WTC11 (cell line): ENCODE data around the gene SRCIN1. TPM values are rescaled to one million over a fixed set of nuclear protein-coding genes. Genes with fewer than 3 reads are reported as not detected.
A peak's percentile ranks its signal among the peaks of the same experiment; 100 is the strongest.
"Not testable (repeated sequence)": the region's sequence is repeated elsewhere in the genome, so short reads cannot be mapped to it uniquely, and the experiment has no call there.

Experiments
- ATAC-seq: fragments of 200-7000 bp; cut with Tn5 transposase; 2 replicates; pipeline ENCODE4 v1.10.0; 2021; ENCODE audit warnings: mild to moderate bottlenecking, moderate library complexity
- CTCF ChIA-PET: fragments of 300-600 bp; sonication (Branson Sonifier 250); formaldehyde crosslinking; loops from one replicate; lab custom pipeline; 2021; ENCODE audit warnings: antibody characterized with exemption; lab: Charles Lee
- POLR2A ChIA-PET: fragments of 350-600 bp; sonication (Branson Sonifier 250); formaldehyde crosslinking; loops from one replicate; lab custom pipeline; 2021; ENCODE audit warnings: antibody characterized with exemption; lab: Charles Lee
- DNase-seq: peaks from one replicate; pipeline ENCODE4 v3.0.0; 2021; ENCODE audit warnings: low spot score
- H3K27ac Mint-ChIP-seq: 2 replicates; pipeline ENCODE4 v1.8.0; 2021; ENCODE audit warnings: mixed read lengths
- H3K27me3 Mint-ChIP-seq: 2 replicates; pipeline ENCODE4 v1.8.0; 2021; ENCODE audit warnings: low read depth, mild to moderate bottlenecking, moderate library complexity, mixed read lengths
- H3K36me3 Mint-ChIP-seq: 2 replicates; pipeline ENCODE4 v1.8.0; 2021; ENCODE audit warnings: mixed read lengths
- H3K4me1 Mint-ChIP-seq: 2 replicates; pipeline ENCODE4 v1.8.0; 2022; ENCODE audit warnings: mixed read lengths
- H3K4me3 Mint-ChIP-seq: 2 replicates; pipeline ENCODE4 v1.8.0; 2021; ENCODE audit warnings: mild to moderate bottlenecking, moderate library complexity, mixed read lengths
- H3K9me3 Mint-ChIP-seq: 2 replicates; pipeline ENCODE4 v1.8.0; 2021; ENCODE audit warnings: mixed read lengths
- ATF6 ChIP-seq: sonication (generic); formaldehyde crosslinking; IDR thresholded peaks from 2 replicates; pipeline ENCODE4 v1.8.1; 2023; ENCODE audit warnings: mild to moderate bottlenecking, missing genetic modification reagents
- ELF4 ChIP-seq: sonication (generic); formaldehyde crosslinking; IDR thresholded peaks from 2 replicates; pipeline ENCODE4 v1.8.1; 2022; ENCODE audit warnings: low read depth, mild to moderate bottlenecking, moderate library complexity, missing genetic modification reagents
- EMX1 ChIP-seq: fragments of 250-450 bp; sonication (Bioruptor Pico); IDR thresholded peaks from 2 replicates; pipeline ENCODE4 v1.8.0; 2021; ENCODE audit warnings: mild to moderate bottlenecking
- ESRRA ChIP-seq: sonication (generic); formaldehyde crosslinking; IDR thresholded peaks from 2 replicates; pipeline ENCODE4 v1.8.1; 2022; ENCODE audit warnings: mild to moderate bottlenecking, missing genetic modification reagents, borderline replicate concordance
- ETV6 ChIP-seq: sonication (generic); formaldehyde crosslinking; IDR thresholded peaks from 2 replicates; pipeline ENCODE4 v1.8.1; 2022; ENCODE audit warnings: mild to moderate bottlenecking, missing genetic modification reagents
- FOXK1 ChIP-seq: sonication (generic); formaldehyde crosslinking; IDR thresholded peaks from 2 replicates; pipeline ENCODE4 v1.8.0; 2022; ENCODE audit warnings: mild to moderate bottlenecking, moderate library complexity, missing genetic modification reagents
- GABPB1 ChIP-seq: sonication (generic); formaldehyde crosslinking; IDR thresholded peaks from 2 replicates; pipeline ENCODE4 v1.8.1; 2023; ENCODE audit warnings: mild to moderate bottlenecking, missing genetic modification reagents
- MYBL2 ChIP-seq: sonication (generic); formaldehyde crosslinking; IDR thresholded peaks from 2 replicates; pipeline ENCODE4 v1.8.1; 2023; ENCODE audit warnings: mild to moderate bottlenecking, moderate library complexity, missing genetic modification reagents
- NFYB ChIP-seq: sonication (generic); formaldehyde crosslinking; conservative IDR thresholded peaks from 2 replicates; pipeline ENCODE4 v1.8.0; 2022; ENCODE audit warnings: low read depth, missing genetic modification reagents
- SMAD3 ChIP-seq: sonication (generic); formaldehyde crosslinking; IDR thresholded peaks from 2 replicates; pipeline ENCODE4 v1.8.0; 2022; ENCODE audit warnings: missing genetic modification reagents, mild to moderate bottlenecking, borderline replicate concordance
- SOX15 ChIP-seq: fragments of 250-450 bp; sonication (Bioruptor Pico); IDR thresholded peaks from 2 replicates; pipeline ENCODE4 v1.9.0; 2021; ENCODE audit warnings: mild to moderate bottlenecking
- SP1 ChIP-seq: sonication (generic); formaldehyde crosslinking; conservative IDR thresholded peaks from 2 replicates; pipeline ENCODE4 v1.8.1; 2022; ENCODE audit warnings: missing genetic modification reagents
- TEAD1 ChIP-seq: sonication (generic); formaldehyde crosslinking; IDR thresholded peaks from 2 replicates; pipeline ENCODE4 v1.8.0; 2022; ENCODE audit warnings: mild to moderate bottlenecking, missing genetic modification reagents
- ZMAT4 ChIP-seq: fragments of 250-450 bp; sonication (Bioruptor Pico); IDR thresholded peaks from 2 replicates; pipeline ENCODE4 v1.9.0; 2021; ENCODE audit warnings: mild to moderate bottlenecking
- ZNF121 ChIP-seq: sonication (generic); formaldehyde crosslinking; IDR thresholded peaks from 2 replicates; pipeline ENCODE4 v1.8.0; 2023; ENCODE audit warnings: missing genetic modification reagents
- ZNF232 ChIP-seq: sonication (generic); formaldehyde crosslinking; IDR thresholded peaks from 2 replicates; pipeline ENCODE4 v1.8.0; 2022; ENCODE audit warnings: mild to moderate bottlenecking, missing genetic modification reagents
- ZNF317 ChIP-seq: sonication (generic); formaldehyde crosslinking; IDR thresholded peaks from 2 replicates; pipeline ENCODE4 v1.8.1; 2023; ENCODE audit warnings: low read depth, mild to moderate bottlenecking, moderate library complexity, missing genetic modification reagents, borderline replicate concordance
- total RNA-seq: library from RNA; stranded (reverse); gene quantifications from 3 replicates; pipeline ENCODE4 v1.2.3, GENCODE V29; 2021
- TF ChIP-seq, protein P1 (sequence below): fragments of 250-450 bp; sonication (Bioruptor Pico); IDR thresholded peaks from 2 replicates; pipeline ENCODE4 v1.8.0; 2021; ENCODE audit warnings: mild to moderate bottlenecking

Gene SRCIN1
- total RNA-seq, 1 experiment from 2014 or later, result 17.3 TPM

DNA sequence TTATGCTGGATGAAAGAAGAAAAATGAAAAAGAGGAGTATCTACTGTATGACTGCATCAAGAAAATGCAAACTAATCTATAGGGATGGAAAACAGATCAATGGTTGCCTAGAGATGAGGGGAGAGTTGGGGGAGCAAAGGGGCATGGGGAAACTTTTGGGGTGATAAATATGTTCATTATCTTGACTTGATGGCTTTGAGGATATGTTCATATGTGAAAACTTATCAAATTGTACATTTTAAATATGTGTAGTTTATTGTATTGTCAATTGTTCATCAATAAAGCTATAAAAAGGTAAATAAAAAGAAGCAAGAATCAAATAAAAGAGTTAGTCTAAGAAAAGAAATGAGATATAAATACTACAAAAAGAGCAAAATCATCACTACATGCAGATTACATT lies 19.7 kb upstream of the SRCIN1 start:
- ATAC-seq (no peak), DNase-seq (no peak)
- ChIA-PET POLR2A (no interaction called here), CTCF (interaction anchor here (0.5 kb wide), 1 partner anchor 9 kb away, joined by 4 read pairs; no protein-coding TSS in a partner anchor)
- TF ChIP-seq ELF4 (CRISPR knock-in tag), result no peak
- Mint-ChIP-seq H3K9me3 (peaks cover 5% of the 10 kb centered on the region), H3K4me3 (no peak overlapping the region), H3K27ac (no peak overlapping the region), H3K27me3 (no peaks in the 10 kb centered on the region; the same call in 1 of the 2 replicates), H3K36me3 (peaks cover 6% of the 10 kb centered on the region), H3K4me1 (peaks cover 11% of the 10 kb centered on the region)

DNA sequence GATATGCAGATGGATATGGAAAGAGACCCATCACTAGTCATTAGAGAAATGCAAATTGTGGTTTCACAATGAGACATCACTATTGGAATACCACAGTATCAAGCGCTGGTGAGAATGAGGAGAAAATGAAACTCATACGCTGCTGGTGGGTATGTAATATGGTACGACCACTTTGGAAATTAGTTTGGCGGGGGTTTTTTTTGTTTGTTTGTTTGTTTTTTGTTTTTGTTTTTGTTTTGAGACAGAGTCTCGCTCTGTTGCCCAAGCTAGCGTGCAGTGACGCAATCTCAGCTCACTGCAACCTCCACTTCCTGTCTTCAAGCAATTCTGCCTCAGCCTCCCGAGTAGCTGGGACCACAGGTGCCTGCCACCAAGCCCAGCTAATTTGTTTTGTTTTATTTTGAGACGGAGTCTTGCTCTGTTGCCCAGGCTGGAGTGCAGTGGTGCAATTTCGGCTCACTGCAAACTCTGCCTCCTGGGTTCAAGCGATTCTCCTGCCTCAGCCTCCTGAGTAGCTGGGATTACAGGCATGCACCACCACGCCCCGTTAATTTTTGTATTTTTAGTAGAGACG lies 19.1 kb upstream of the SRCIN1 start:
- peak; percentile 87 for TF ChIP-seq ZNF121 (CRISPR knock-in tag)
- POLR2A ChIA-PET, H3K9me3 Mint-ChIP-seq, H3K36me3 Mint-ChIP-seq, H3K27me3 Mint-ChIP-seq, H3K27ac Mint-ChIP-seq, H3K4me3 Mint-ChIP-seq, ATAC-seq: not testable (repeated sequence)
- H3K4me1 Mint-ChIP-seq, result peaks cover 16% of the 10 kb centered on the region
- CTCF ChIA-PET, result interaction anchor here (0.7 to 1.0 kb wide), 3 partner anchors 17 to 38 kb away, joined by 3 to 4 read pairs (median 4); no protein-coding TSS in a partner anchor
- DNase-seq, result peak; percentile 1

DNA sequence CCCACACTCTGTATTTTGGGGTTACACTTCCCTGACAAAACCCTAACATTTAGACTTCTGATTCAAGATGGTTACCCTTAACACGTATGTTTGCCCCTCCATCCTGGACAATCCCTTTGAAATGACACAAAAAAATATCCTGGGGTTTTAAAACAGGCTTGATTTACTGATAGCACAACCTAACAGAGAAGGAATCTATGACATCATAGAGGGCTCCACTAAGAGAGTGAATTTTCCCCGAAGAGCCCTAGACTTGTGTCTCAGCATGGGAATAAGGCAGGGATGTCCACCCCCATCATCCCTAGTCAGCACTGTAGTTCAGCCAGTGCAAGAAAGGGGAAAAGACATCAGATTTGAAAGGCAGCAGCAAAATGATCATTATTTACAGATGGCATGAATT lies 15.8 kb upstream of the SRCIN1 start:
- ChIA-PET CTCF (no interaction called here), POLR2A (no interaction called here)
- H3K27me3 Mint-ChIP-seq, result peaks cover 5% of the 10 kb centered on the region
- DNase-seq (no peak), ATAC-seq (no peak)
- no peak overlapping the region for H3K4me3 Mint-ChIP-seq
- no peaks in the 10 kb centered on the region; the same call in 1 of the 2 replicates for H3K9me3 Mint-ChIP-seq
- TF ChIP-seq ETV6, result no peak
- no peak for TF ChIP-seq MYBL2 (CRISPR knock-in tag)
- H3K27ac Mint-ChIP-seq, result no peak overlapping the region
- no peaks in the 10 kb centered on the region for H3K36me3 Mint-ChIP-seq
- H3K4me1 Mint-ChIP-seq, result peaks cover 27% of the 10 kb centered on the region

- no peaks in the 10 kb centered on the region for H3K36me3 Mint-ChIP-seq
- ATAC-seq, result no peak
- ChIA-PET CTCF (interaction anchor here (1.0 to 1.4 kb wide), 6 partner anchors 13 to 197 kb away, joined by 3 to 9 read pairs (median 6); no protein-coding TSS in a partner anchor), POLR2A (no interaction called here)
- TF ChIP-seq TEAD1 (CRISPR knock-in tag), result no peak
- TF ChIP-seq FOXK1, result no peak
- TF ChIP-seq SOX15 (CRISPR knock-in tag), result no peak
- TF ChIP-seq ESRRA (CRISPR knock-in tag), result no peak
- TF ChIP-seq, protein P1, sequence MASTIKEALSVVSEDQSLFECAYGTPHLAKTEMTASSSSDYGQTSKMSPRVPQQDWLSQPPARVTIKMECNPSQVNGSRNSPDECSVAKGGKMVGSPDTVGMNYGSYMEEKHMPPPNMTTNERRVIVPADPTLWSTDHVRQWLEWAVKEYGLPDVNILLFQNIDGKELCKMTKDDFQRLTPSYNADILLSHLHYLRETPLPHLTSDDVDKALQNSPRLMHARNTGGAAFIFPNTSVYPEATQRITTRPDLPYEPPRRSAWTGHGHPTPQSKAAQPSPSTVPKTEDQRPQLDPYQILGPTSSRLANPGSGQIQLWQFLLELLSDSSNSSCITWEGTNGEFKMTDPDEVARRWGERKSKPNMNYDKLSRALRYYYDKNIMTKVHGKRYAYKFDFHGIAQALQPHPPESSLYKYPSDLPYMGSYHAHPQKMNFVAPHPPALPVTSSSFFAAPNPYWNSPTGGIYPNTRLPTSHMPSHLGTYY, result no peak
- peak; percentile 77 for TF ChIP-seq GABPB1 (CRISPR knock-in tag)
- peaks cover 5% of the 10 kb centered on the region for H3K27me3 Mint-ChIP-seq
- H3K4me3 Mint-ChIP-seq, result no peak overlapping the region
- peaks cover 34% of the 10 kb centered on the region for H3K4me1 Mint-ChIP-seq
- no peak overlapping the region for H3K27ac Mint-ChIP-seq
- DNase-seq, result peak; percentile 3
- H3K9me3 Mint-ChIP-seq, result no peaks in the 10 kb centered on the region; the same call in 1 of the 2 replicates
Observed at GRCh38 chr17:38620551-38621277, 15.0 kb upstream of the SRCIN1 start.

- ATAC-seq, result peak; percentile 78
- ChIA-PET POLR2A (no interaction called here), CTCF (interaction anchor here (1.0 to 1.4 kb wide), 6 partner anchors 13 to 196 kb away, joined by 3 to 9 read pairs (median 6); no protein-coding TSS in a partner anchor)
- H3K36me3 Mint-ChIP-seq, result no peaks in the 10 kb centered on the region
- H3K27me3 Mint-ChIP-seq, result peaks cover 5% of the 10 kb centered on the region
- H3K4me1 Mint-ChIP-seq, result peaks cover 34% of the 10 kb centered on the region
- TF ChIP-seq SP1 (no peak), ZNF232 (CRISPR knock-in tag) (no peak), ZMAT4 (CRISPR knock-in tag) (no peak), ZNF317 (no peak), SMAD3 (CRISPR knock-in tag) (no peak), ATF6 (CRISPR knock-in tag) (no peak), NFYB (CRISPR knock-in tag) (no peak), TEAD1 (CRISPR knock-in tag) (no peak), EMX1 (no peak)
- H3K4me3 Mint-ChIP-seq, result no peak overlapping the region
- peak; percentile 24 for DNase-seq
- H3K9me3 Mint-ChIP-seq, result no peaks in the 10 kb centered on the region; the same call in 1 of the 2 replicates
- no peak overlapping the region for H3K27ac Mint-ChIP-seq
Observed at GRCh38 chr17:38619937-38620550, 14.3 kb upstream of the SRCIN1 start.
